ENCODE measurements around the gene MCTP2. TPM values are rescaled to one million over a fixed set of nuclear protein-coding genes. Genes with fewer than 3 reads are reported as not detected.

The MCTP2 gene
- total and polyA plus RNA-seq, 2 donors: 6.7 to 9.3 TPM

DNA sequence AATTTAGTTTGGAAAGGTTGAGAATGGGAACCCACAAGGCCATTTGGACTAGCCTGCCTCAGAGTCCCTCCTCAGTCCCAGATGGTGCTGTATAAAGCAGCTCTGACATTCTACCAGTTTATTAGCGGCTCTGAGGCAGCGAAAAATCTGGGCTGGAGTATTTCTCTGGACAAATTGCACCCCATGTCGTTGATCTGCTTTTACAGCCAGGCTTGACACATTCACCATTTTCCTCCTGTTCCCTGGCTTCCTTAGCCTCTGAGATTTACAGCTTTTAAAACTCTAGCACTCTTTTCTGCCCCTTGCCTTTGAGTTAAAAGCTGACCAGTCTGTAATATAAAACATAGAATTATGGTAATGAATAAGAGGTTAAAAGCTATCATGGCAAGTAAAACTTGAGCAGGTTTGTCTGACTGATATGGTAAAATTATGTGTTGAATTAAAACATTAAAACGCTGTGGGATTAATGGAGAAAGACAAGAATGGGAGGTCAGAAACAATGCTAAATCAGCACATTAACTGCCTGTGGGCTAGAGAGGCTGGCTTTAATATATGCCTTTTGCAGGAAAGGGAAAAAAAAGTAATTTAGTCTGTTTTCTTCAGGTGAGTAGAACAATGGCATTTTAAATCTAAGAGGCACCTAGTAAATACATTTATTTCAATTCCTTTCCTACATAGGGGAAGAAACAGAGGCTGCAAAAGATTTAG lies 131.2 kb downstream of the MCTP2 start:
- Histone ChIP-seq H3K36me3 (ENCODE audit: control insufficient read depth in 2 of 2, insufficient read depth in 2 of 2, low read length in 1 of 2) (no peaks in the 10 kb centered on the region), H3K4me1 (ENCODE audit: control insufficient read depth in 2 of 2, insufficient read depth in 2 of 2, low read length in 2 of 2) (no peaks in the 10 kb centered on the region), H3K4me3 (ENCODE audit: low read length in 2 of 2) (no peak overlapping the region), H3K27ac (ENCODE audit: low read depth in 1 of 2, low read length in 1 of 2) (no peak overlapping the region), H3K9me3 (ENCODE audit: control insufficient read depth in 2 of 2, insufficient read depth in 1 of 2, low read length in 1 of 2) (no peaks in the 10 kb centered on the region), H3K27me3 (ENCODE audit: control insufficient read depth in 2 of 2, insufficient read depth in 1 of 2, low read length in 1 of 2) (no peaks in the 10 kb centered on the region)
- WGBS: 87% methylated on average over 4 of the region's 4 CpGs
- no peak for DNase-seq (ENCODE audit: low read depth in 6 of 9, low spot score in 9 of 9)

DNA sequence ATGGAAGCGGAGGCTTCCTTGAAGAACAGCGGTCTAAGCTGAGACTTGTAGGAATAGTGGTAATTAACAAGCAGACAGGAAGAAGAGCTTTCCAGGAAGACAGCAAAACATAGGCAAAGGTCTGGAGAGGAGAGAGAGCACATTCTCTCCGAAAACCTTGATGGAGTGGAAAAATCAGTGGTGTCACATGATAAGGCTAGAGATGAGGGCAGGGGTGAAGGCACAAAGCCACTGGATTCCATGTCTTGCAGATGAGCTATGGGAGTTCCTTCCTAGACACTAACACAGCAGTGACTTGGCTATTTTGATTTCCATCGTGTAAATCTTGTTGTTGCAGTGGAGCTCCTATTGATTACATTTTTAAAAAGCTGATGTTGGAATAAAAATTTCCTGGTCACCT lies 132.0 kb downstream of the MCTP2 start:
- Histone ChIP-seq H3K27me3 (ENCODE audit: control insufficient read depth in 2 of 2, insufficient read depth in 1 of 2, low read length in 1 of 2) (no peaks in the 10 kb centered on the region), H3K4me3 (ENCODE audit: low read length in 2 of 2) (no peak overlapping the region), H3K4me1 (ENCODE audit: control insufficient read depth in 2 of 2, insufficient read depth in 2 of 2, low read length in 2 of 2) (no peaks in the 10 kb centered on the region), H3K36me3 (ENCODE audit: control insufficient read depth in 2 of 2, insufficient read depth in 2 of 2, low read length in 1 of 2) (no peaks in the 10 kb centered on the region), H3K27ac (ENCODE audit: low read depth in 1 of 2, low read length in 1 of 2) (no peak overlapping the region), H3K9me3 (ENCODE audit: control insufficient read depth in 2 of 2, insufficient read depth in 1 of 2, low read length in 1 of 2) (no peaks in the 10 kb centered on the region)
- WGBS: 97% methylated on average over 4 of the region's 4 CpGs
- no peak for DNase-seq (ENCODE audit: low read depth in 6 of 9, low spot score in 9 of 9)

DNA sequence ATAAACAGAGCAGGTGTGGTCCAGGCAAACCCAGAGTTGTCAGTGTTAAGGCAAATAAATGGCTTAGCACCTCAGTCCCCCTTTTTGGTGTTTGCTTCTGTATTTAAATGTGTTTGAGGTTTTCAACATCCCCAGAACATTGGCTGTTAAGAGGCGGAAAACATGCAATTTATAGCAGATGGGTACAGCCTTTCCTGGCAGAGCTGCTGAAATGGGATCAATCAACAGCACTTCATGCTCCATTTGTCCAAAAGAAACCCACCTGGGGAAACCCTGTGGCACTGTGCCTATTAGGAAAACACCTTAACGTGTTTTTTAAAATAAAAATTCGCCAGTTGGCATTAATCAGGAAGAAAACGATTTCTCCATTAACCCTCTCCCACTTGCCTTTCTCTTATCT lies 135.4 kb downstream of the MCTP2 start:
- Histone ChIP-seq H3K4me1 (ENCODE audit: control insufficient read depth in 2 of 2, insufficient read depth in 2 of 2, low read length in 2 of 2) (no peaks in the 10 kb centered on the region), H3K4me3 (ENCODE audit: low read length in 2 of 2) (no peak overlapping the region), H3K27ac (ENCODE audit: low read depth in 1 of 2, low read length in 1 of 2) (no peak overlapping the region), H3K36me3 (ENCODE audit: control insufficient read depth in 2 of 2, insufficient read depth in 2 of 2, low read length in 1 of 2) (no peaks in the 10 kb centered on the region), H3K27me3 (ENCODE audit: control insufficient read depth in 2 of 2, insufficient read depth in 1 of 2, low read length in 1 of 2) (no peaks in the 10 kb centered on the region), H3K9me3 (ENCODE audit: control insufficient read depth in 2 of 2, insufficient read depth in 1 of 2, low read length in 1 of 2) (no peaks in the 10 kb centered on the region)
- no peak for DNase-seq (ENCODE audit: low read depth in 6 of 9, low spot score in 9 of 9)
- WGBS: 93% methylated on average over 4 of the region's 4 CpGs

DNA sequence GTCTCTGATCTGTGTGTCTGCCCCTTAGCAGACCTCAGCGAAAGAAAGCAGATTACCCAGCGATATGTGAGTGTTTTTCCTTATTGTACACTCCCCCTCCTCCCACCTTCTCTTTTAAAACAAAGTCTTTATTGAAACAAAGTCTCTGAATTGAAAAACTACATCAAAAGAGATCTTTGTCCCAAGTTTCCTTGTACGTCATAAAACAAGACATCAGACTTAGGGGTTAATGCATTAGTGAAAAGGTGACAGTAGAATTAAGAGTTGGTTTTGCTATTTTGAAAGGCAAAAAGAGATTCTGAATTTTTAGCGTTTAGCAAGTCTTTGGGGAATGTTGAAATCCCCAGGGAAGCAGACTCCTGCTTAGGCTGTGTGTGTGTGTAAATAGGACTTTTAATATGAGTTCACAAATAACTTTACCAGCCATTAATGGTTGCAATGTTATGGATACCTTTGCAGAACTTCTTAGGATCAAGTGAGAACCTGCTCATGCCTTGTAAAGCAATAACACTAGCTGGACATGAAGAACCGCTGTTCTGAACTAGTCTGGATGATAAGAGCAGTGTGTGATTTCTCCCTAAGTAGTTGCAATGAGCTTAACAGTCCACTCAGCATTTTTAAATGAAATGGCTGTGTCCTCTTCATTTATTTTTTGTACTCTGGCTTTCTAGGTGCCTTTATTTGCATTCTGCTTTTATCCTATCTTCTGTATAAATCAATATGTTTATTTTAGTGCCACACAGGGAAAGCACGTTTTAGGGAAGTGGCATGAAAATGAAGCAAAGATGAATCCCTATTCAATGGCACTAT lies 136.6 kb downstream of the MCTP2 start:
- H3K27ac ChIP-seq (ENCODE audit: low read depth in 1 of 2, low read length in 1 of 2): no peak overlapping the region
- no peaks in the 10 kb centered on the region for H3K27me3 ChIP-seq (ENCODE audit: control insufficient read depth in 2 of 2, insufficient read depth in 1 of 2, low read length in 1 of 2)
- no peak overlapping the region for H3K4me3 ChIP-seq (ENCODE audit: low read length in 2 of 2)
- H3K4me1 ChIP-seq (ENCODE audit: control insufficient read depth in 2 of 2, insufficient read depth in 2 of 2, low read length in 2 of 2): no peaks in the 10 kb centered on the region
- 95% methylated on average over 6 of the region's 6 CpGs for WGBS
- no peak for DNase-seq (ENCODE audit: low read depth in 6 of 9, low spot score in 9 of 9)
- no peaks in the 10 kb centered on the region for H3K36me3 ChIP-seq (ENCODE audit: control insufficient read depth in 2 of 2, insufficient read depth in 2 of 2, low read length in 1 of 2)
- no peaks in the 10 kb centered on the region for H3K9me3 ChIP-seq (ENCODE audit: control insufficient read depth in 2 of 2, insufficient read depth in 1 of 2, low read length in 1 of 2)

DNA sequence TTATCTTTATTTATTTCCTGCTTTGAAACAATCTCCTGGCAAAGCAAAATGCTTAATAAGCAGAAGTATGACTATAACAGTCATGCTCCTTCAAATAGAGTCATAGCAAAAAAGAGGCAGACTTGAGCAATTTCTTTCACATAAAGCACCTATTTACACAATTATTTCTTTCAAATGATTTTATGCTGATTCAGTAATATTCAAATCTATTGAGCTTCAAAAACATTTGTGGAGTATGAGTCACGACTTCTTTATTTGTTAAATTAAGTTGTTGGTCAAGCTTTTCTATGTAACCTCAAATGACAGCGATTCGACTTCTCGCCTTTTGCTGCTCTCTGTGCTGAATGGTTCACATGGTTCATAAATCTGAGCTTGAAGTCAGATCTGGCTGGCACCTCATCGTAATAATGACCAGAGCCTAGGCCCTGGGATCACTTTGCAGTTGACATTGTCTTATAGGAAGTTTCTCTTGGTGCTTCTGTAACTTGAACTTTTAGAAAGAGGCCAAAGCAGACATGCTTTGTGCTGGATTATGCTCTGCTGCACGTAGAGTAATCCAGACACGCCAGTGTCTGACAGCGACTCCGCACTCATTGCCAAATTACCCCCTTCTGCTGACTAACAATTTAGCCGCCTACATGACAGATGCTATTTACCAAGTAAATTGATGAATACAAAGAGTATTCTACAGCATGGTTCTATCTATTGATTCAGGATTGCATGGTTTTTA lies 139.0 kb downstream of the MCTP2 start:
- Histone ChIP-seq H3K27ac (ENCODE audit: low read depth in 1 of 2, low read length in 1 of 2) (no peak overlapping the region), H3K9me3 (ENCODE audit: control insufficient read depth in 2 of 2, insufficient read depth in 1 of 2, low read length in 1 of 2) (no peaks in the 10 kb centered on the region), H3K36me3 (ENCODE audit: control insufficient read depth in 2 of 2, insufficient read depth in 2 of 2, low read length in 1 of 2) (no peaks in the 10 kb centered on the region), H3K4me3 (ENCODE audit: low read length in 2 of 2) (no peak overlapping the region), H3K4me1 (ENCODE audit: control insufficient read depth in 2 of 2, insufficient read depth in 2 of 2, low read length in 2 of 2) (no peaks in the 10 kb centered on the region), H3K27me3 (ENCODE audit: control insufficient read depth in 2 of 2, insufficient read depth in 1 of 2, low read length in 1 of 2) (no peaks in the 10 kb centered on the region)
- peak in 1 of 9 donors; percentile 7 for DNase-seq (ENCODE audit: low read depth in 6 of 9, low spot score in 9 of 9)
- WGBS: 87% methylated on average over 10 of the region's 10 CpGs

DNA sequence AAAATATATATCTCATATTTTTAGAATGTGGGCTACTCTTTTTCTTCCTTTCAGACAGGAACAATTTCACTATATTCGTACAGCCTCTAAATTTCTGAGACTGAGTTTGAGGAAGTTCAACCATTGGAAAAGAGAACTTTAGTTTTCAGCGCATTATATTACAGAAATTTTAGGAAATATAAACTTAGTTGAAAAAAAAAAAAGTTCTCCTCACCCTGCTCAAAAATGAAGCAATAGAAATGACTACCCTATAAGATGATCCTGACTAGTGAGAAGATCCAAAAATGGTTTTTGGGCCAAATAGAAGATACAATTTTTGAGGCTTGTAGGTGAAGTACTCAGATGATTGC lies 139.6 kb downstream of the MCTP2 start:
- H3K4me1 ChIP-seq (ENCODE audit: control insufficient read depth in 2 of 2, insufficient read depth in 2 of 2, low read length in 2 of 2): no peaks in the 10 kb centered on the region
- H3K27ac ChIP-seq (ENCODE audit: low read depth in 1 of 2, low read length in 1 of 2): no peak overlapping the region
- H3K4me3 ChIP-seq (ENCODE audit: low read length in 2 of 2): no peak overlapping the region
- H3K27me3 ChIP-seq (ENCODE audit: control insufficient read depth in 2 of 2, insufficient read depth in 1 of 2, low read length in 1 of 2): no peaks in the 10 kb centered on the region
- no peaks in the 10 kb centered on the region for H3K9me3 ChIP-seq (ENCODE audit: control insufficient read depth in 2 of 2, insufficient read depth in 1 of 2, low read length in 1 of 2)
- WGBS: 58% methylated on average over 2 of the region's 2 CpGs
- H3K36me3 ChIP-seq (ENCODE audit: control insufficient read depth in 2 of 2, insufficient read depth in 2 of 2, low read length in 1 of 2): no peaks in the 10 kb centered on the region
- no peak for DNase-seq (ENCODE audit: low read depth in 6 of 9, low spot score in 9 of 9)

DNA sequence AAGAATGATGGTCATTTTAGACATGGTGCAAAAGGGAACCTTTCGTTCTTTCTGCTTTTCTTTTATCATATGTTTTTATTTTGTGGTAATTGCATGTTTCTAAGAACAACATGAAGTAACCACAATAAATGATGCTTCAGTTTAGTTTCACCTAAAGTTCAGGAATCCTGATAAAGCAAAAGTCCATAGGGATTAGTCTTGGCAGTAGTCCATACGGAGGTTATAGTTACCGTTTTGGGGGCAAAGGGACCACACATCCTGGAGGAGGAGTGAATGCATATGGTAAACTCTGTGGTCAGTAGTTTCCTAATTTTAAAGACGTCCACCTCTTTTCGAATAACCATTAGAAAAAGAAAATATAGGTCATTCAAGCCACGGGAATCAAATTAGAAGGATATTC lies 141.5 kb downstream of the MCTP2 start:
- no peaks in the 10 kb centered on the region for H3K36me3 ChIP-seq (ENCODE audit: control insufficient read depth in 2 of 2, insufficient read depth in 2 of 2, low read length in 1 of 2)
- DNase-seq (ENCODE audit: low read depth in 6 of 9, low spot score in 9 of 9): no peak
- 93% methylated on average over 6 of the region's 6 CpGs for WGBS
- no peak overlapping the region for H3K27ac ChIP-seq (ENCODE audit: low read depth in 1 of 2, low read length in 1 of 2)
- H3K4me3 ChIP-seq (ENCODE audit: low read length in 2 of 2): no peak overlapping the region
- H3K9me3 ChIP-seq (ENCODE audit: control insufficient read depth in 2 of 2, insufficient read depth in 1 of 2, low read length in 1 of 2): no peaks in the 10 kb centered on the region
- no peaks in the 10 kb centered on the region for H3K27me3 ChIP-seq (ENCODE audit: control insufficient read depth in 2 of 2, insufficient read depth in 1 of 2, low read length in 1 of 2)
- H3K4me1 ChIP-seq (ENCODE audit: control insufficient read depth in 2 of 2, insufficient read depth in 2 of 2, low read length in 2 of 2): no peaks in the 10 kb centered on the region

DNA sequence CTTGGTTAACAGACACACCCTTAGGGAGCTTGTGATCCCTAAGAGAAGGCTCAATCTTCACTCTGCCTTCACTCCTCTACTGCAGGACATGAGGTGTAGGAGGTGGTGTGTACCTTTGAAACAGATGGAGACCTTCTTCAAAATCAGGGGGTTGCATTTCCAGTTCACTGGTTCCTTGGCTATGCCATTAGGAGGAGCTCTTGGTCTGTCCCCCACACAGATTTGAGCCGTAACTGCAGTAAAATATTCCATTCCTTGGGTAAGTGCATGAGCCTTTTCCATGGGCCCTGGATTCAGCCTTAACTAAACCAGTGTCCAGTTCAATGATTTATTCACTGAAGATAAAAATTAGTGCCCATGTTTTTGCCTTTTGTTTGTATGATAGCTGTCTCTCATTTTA lies 144.6 kb downstream of the MCTP2 start:
- no peaks in the 10 kb centered on the region for H3K27me3 ChIP-seq (ENCODE audit: control insufficient read depth in 2 of 2, insufficient read depth in 1 of 2, low read length in 1 of 2)
- 98% methylated on average over 1 of the region's 1 CpG for WGBS

DNA sequence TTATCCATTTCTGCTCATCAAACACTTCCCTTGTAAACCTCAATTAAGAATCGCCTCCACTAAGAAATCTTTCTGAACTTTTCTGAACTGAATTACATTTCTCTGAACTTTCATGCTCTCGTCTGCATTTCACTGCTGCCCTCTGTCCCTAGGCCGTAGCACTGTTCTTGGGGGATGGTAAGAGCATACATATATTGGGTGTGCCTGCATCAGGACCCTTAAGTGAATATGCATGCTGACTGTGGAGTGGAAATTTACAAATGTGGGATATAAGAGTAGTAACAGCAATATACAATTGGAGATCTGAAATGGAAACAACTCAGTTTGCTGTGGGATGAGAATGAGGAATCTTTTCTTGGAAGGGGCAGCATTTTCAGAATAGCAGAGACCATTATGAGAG lies 148.6 kb downstream of the MCTP2 start:
- no peaks in the 10 kb centered on the region for H3K27me3 ChIP-seq (ENCODE audit: control insufficient read depth in 2 of 2, insufficient read depth in 1 of 2, low read length in 1 of 2)
- no peaks in the 10 kb centered on the region for H3K4me1 ChIP-seq (ENCODE audit: control insufficient read depth in 2 of 2, insufficient read depth in 2 of 2, low read length in 2 of 2)
- no peak for DNase-seq (ENCODE audit: low read depth in 6 of 9, low spot score in 9 of 9)
- H3K9me3 ChIP-seq (ENCODE audit: control insufficient read depth in 2 of 2, insufficient read depth in 1 of 2, low read length in 1 of 2): no peaks in the 10 kb centered on the region
- WGBS: 98% methylated on average over 3 of the region's 3 CpGs
- H3K27ac ChIP-seq (ENCODE audit: low read depth in 1 of 2, low read length in 1 of 2): no peak overlapping the region
- H3K4me3 ChIP-seq (ENCODE audit: low read length in 2 of 2): no peak overlapping the region
- H3K36me3 ChIP-seq (ENCODE audit: control insufficient read depth in 2 of 2, insufficient read depth in 2 of 2, low read length in 1 of 2): no peaks in the 10 kb centered on the region

More for the DNA sequence above, 144.6 kb downstream of the MCTP2 start:
- Histone ChIP-seq H3K36me3 (ENCODE audit: control insufficient read depth in 2 of 2, insufficient read depth in 2 of 2, low read length in 1 of 2) (no peaks in the 10 kb centered on the region), H3K9me3 (ENCODE audit: control insufficient read depth in 2 of 2, insufficient read depth in 1 of 2, low read length in 1 of 2) (no peaks in the 10 kb centered on the region), H3K4me1 (ENCODE audit: control insufficient read depth in 2 of 2, insufficient read depth in 2 of 2, low read length in 2 of 2) (no peaks in the 10 kb centered on the region), H3K27ac (ENCODE audit: low read depth in 1 of 2, low read length in 1 of 2) (no peak overlapping the region), H3K4me3 (ENCODE audit: low read length in 2 of 2) (no peak overlapping the region)
- DNase-seq (ENCODE audit: low read depth in 6 of 9, low spot score in 9 of 9): no peak
